IPS-18c (cell line): ENCODE data around the gene MIS18A.

Source experiments
- H3K4me3 ChIP-seq: 2 replicates; pipeline ENCODE4 v1.7.0; 2013; ENCODE audit warnings: low read depth, mild to moderate bottlenecking, low read length, moderate library complexity; ENCODE audit not compliant: insufficient read depth
- H3K9me3 ChIP-seq: one replicate; pipeline ENCODE4 v1.6.1; 2013; ENCODE audit warnings: mild to moderate bottlenecking, low read length, moderate library complexity; ENCODE audit not compliant: control insufficient read depth, insufficient read depth

Gene MIS18A

DNA sequence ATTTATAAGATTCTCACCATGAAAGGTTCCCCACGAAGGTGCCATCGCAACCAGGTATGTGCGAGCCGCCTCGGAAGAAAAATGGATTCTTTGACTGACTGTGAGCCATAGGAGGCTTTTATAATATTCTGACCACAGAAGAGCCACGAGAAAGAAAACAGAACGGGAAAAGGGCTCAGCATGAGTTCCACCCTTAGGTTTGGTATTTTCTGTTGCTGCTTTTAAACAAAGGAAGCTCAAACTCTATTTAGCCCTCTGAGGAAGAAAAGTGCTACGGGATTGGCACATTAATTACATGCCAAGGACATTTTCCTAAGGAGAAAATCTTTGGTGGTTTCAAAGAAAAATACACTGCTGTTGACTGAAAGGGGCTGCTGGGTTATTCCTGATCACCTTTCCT lies 39.3 kb downstream of the MIS18A start:
- peaks cover 3% of the 10 kb centered on the region for H3K9me3 ChIP-seq
- H3K4me3 ChIP-seq: no peak overlapping the region

DNA sequence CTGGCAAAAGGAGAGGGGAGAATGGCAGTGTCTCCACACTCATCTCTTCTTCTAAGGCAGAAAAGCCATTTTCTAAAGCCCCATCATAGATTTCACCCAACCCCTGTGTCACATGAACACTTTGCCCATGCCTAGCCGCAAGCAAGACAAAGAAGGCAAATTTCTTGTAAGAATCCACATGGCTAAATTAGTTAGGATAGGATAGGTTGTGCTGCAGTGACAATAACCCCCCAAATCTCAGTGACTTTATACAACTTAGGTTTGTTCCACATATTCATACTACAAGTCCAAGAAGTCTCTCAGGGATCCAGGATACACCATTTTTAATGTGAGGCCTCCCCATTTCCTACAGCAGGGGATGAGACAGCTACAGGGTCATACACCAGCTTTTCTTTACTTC lies 40.8 kb downstream of the MIS18A start:
- peaks cover 3% of the 10 kb centered on the region for H3K9me3 ChIP-seq
- H3K4me3 ChIP-seq: no peak overlapping the region

DNA sequence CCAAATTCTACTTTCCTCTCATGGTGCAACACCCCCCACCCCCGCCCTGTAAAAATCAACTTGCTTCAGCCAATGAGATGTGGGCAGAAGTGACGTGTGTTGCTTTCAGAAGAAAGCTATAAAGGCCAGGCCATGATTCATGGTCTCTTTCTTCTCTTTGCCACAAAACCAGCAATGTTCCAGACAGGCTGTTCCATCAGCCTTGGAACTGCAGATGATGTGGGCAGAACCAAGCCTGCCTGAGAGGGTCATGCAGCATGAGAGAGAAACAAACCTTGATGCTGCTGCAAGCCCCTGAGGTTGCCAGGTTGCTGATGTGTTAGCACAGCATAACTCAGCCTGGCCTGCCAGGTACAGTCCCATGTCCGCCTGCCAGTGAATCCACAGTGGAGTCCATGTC lies 41.8 kb downstream of the MIS18A start:
- peaks cover 3% of the 10 kb centered on the region for H3K9me3 ChIP-seq

DNA sequence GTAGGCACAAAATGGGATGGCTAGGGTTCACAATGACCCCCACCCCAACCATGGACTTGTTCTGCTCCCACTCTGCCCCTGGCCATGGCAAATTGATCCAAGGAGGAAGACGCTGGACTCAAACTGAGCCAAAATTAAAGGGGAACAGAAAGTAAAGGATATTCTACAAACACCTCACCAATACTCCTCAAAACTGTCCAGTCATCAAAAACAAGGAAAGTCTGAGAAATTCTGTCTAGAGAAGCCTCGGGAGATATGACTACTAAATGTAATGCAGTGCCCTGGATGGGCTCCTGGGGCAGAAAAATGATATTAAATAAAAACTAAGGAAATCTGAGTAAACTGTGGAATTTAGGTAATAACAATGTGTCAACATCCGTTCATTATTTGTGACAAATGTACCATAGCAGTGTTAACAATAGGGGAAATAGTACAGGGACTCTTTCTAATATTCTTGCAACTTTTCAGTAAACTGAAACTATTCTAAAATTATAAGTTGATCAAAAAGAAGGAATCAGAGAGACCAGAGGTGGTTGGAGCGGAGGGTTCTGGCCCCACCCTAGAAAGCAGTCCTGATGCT lies 45.0 kb downstream of the MIS18A start:
- H3K9me3 ChIP-seq: no peaks in the 10 kb centered on the region
- H3K4me3 ChIP-seq: no peak overlapping the region

More for the DNA sequence above, 41.8 kb downstream of the MIS18A start:
- H3K4me3 ChIP-seq: no peak overlapping the region

DNA sequence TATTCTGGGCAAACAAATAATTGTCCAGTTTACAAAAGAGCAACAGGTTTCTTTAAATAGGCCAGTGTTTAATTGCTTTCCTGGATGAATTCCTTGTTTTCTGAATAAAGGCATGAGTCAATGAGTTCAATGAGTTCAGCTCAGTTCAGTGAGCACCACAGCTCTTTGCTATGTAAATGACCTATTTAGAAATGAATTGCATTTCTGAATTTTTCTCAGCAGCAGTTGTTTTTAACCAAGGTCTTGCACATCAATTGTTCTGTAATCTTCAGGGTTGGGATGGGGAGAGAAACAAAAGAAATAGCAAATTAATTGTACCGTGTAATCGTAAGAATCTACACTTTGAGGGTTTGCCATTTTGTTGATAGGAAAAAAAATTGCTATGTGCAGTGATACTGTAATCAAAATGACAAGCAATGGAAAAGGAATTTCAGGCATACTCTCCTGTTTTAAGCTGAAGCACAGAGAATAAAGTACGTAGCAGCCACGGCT lies 45.7 kb downstream of the MIS18A start:
- no peak overlapping the region for H3K4me3 ChIP-seq

DNA sequence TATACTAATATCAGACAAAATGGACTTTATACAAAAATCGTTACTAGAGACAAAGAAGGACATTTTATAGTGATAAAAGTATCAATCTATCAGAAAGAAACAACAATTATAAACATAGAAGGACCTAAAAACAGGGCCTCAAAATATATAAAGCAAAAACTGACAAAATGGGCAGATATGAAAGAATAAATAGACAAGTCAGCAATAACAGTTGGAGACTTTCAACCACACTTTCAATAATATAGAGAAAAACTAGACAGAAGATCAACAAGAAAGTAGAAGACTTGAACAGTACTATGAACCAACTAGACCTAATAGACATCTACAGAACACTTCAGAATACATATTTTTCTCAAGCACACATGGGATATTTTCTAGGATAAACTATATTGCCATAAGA lies 52.4 kb downstream of the MIS18A start:
- Histone ChIP-seq H3K9me3 (no peaks in the 10 kb centered on the region), H3K4me3 (no peak overlapping the region)

More for the DNA sequence above, 45.7 kb downstream of the MIS18A start:
- H3K9me3 ChIP-seq: no peaks in the 10 kb centered on the region
